Ishikawa (cell line): ENCODE data around the gene FGF10.

ENCODE experiments used
- CEBPB ChIP-seq: IDR thresholded peaks from 2 replicates; pipeline ENCODE4 v1.6.1; 2012
- CREB1 ChIP-seq: IDR thresholded peaks from 2 replicates; pipeline ENCODE4 v1.6.1; 2012; ENCODE audit warnings: low read depth
- EGR1 ChIP-seq: IDR thresholded peaks from 2 replicates; pipeline ENCODE4 v1.6.1; 2012
- EP300 ChIP-seq: IDR thresholded peaks from 2 replicates; pipeline ENCODE4 v1.6.1; 2012; ENCODE audit warnings: borderline replicate concordance
- FOXM1 ChIP-seq: IDR thresholded peaks from 2 replicates; pipeline ENCODE4 v1.6.1; 2012; ENCODE audit warnings: low read depth, borderline replicate concordance
- MAX ChIP-seq: IDR thresholded peaks from 2 replicates; pipeline ENCODE4 v1.6.1; 2012
- NFIC ChIP-seq: IDR thresholded peaks from 2 replicates; pipeline ENCODE4 v1.6.1; 2012
- RAD21 ChIP-seq: IDR thresholded peaks from 2 replicates; pipeline ENCODE4 v1.6.1; 2012; ENCODE audit warnings: low read depth
- REST ChIP-seq: IDR thresholded peaks from 2 replicates; pipeline ENCODE4 v1.6.1; 2012; ENCODE audit warnings: low read depth, mild to moderate bottlenecking
- TAF1 ChIP-seq: IDR thresholded peaks from 2 replicates; pipeline ENCODE4 v1.6.1; 2012; ENCODE audit warnings: low read depth, mild to moderate bottlenecking
- TCF12 ChIP-seq: IDR thresholded peaks from 2 replicates; pipeline ENCODE4 v1.6.1; 2012; ENCODE audit warnings: low read depth
- TEAD4 ChIP-seq: IDR thresholded peaks from 2 replicates; pipeline ENCODE4 v1.6.1; 2012
- USF1 ChIP-seq: IDR thresholded peaks from 2 replicates; pipeline ENCODE4 v1.6.1; 2012
- YY1 ChIP-seq: IDR thresholded peaks from 2 replicates; pipeline ENCODE4 v1.6.1; 2012; ENCODE audit warnings: low read depth
- ZBTB7A ChIP-seq: IDR thresholded peaks from 2 replicates; pipeline ENCODE4 v1.6.1; 2012; ENCODE audit warnings: low read depth

The FGF10 gene

GRCh38 chr5:44265713-44266112, 123.5 kb downstream of the FGF10 start:
- no peak for TF ChIP-seq CREB1
- TF ChIP-seq ZBTB7A: no peak
- TF ChIP-seq REST: no peak
- TF ChIP-seq MAX: no peak
- TF ChIP-seq YY1: no peak
- TF ChIP-seq TCF12: no peak

- TF ChIP-seq NFIC: no peak
- no peak for TF ChIP-seq CEBPB
- no peak for TF ChIP-seq CREB1
- TF ChIP-seq TCF12: no peak
- no peak for TF ChIP-seq REST
- no peak for TF ChIP-seq TEAD4
- TF ChIP-seq EGR1: no peak
- no peak for TF ChIP-seq USF1
- no peak for TF ChIP-seq FOXM1
- TF ChIP-seq ZBTB7A: no peak
- no peak for TF ChIP-seq YY1
- no peak for TF ChIP-seq TAF1
- TF ChIP-seq MAX: no peak
- TF ChIP-seq RAD21: no peak
- TF ChIP-seq EP300: no peak
Observed at GRCh38 chr5:44260793-44261192, 128.4 kb downstream of the FGF10 start.

- TF ChIP-seq NFIC: no peak
- TF ChIP-seq TAF1: no peak
- no peak for TF ChIP-seq EGR1
- no peak for TF ChIP-seq REST
- no peak for TF ChIP-seq USF1
- TF ChIP-seq CREB1: no peak
- TF ChIP-seq TCF12: no peak
- TF ChIP-seq RAD21: no peak
Observed at GRCh38 chr5:44257653-44258365, 131.4 kb downstream of the FGF10 start.

GRCh38 chr5:44257221-44257620, 132.0 kb downstream of the FGF10 start:
- TF ChIP-seq EGR1 (no peak), MAX (no peak), REST (no peak), RAD21 (no peak), NFIC (no peak), CEBPB (no peak), TEAD4 (no peak), USF1 (no peak), FOXM1 (no peak), YY1 (no peak), CREB1 (no peak), ZBTB7A (no peak), TAF1 (no peak), TCF12 (no peak), EP300 (no peak)
